KBM-7 (cell line): ENCODE data around the gene PAPOLA.

Experiments
- DNase-seq: peaks from one replicate; pipeline ENCODE4 v3.0.0-alpha.2; 2015
- in situ Hi-C: fragments of 300-500 bp; cut with MboI; formaldehyde crosslinking; loops from 2 replicates; pipeline ENCODE4 v1.14.3; 2020; ENCODE audit warnings: low sequenced_read_pairs, low pct_unique_long_range_greater_than_20kb, mixed read lengths

PAPOLA gene

GRCh38 chr14:96538097-96538989 lies 36.2 kb downstream of the PAPOLA start:
- DNase-seq = no peak
- in situ Hi-C loops = no loop called here

DNA sequence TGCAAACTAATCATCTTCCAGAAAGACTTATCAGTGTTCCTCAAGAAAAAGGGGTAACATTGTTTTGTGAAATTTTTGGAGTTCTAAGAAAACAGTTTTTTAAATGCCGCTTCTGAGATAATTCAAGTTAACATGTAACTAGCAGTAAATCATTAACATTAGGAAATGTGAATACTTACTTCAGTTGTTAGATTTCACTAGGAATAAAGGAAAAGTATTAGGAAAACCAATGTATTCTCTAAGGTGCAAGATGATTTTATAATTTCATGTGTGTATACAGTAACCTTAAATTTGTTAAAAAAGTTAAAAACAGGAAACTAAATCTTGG lies 36.8 kb downstream of the PAPOLA start:
- in situ Hi-C loops = no loop called here
- DNase-seq = no peak

- in situ Hi-C loops = no loop called here
- DNase-seq = no peak
Measured at GRCh38 chr14:96554315-96554910, 52.2 kb downstream of the PAPOLA start.

DNA sequence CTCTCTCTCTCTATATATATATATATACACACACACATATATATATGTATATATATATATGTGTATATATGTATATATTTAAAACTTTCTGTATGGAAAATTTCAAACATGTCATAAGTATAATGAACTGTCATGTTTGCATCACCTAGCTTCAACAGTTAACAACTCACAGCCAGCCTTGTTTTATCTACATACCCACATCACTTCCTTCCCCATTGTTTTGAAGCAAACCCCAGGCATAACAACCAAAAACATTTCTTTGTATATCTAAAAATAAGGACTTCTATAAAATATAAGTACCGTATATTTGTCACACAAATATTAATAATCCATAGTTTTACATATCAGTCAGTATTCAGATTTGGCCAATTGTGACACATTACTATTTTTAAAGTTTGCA lies 57.4 kb downstream of the PAPOLA start:
- in situ Hi-C loops = no loop called here
- DNase-seq = peak; percentile 48

GRCh38 chr14:96564389-96564788 lies 62.2 kb downstream of the PAPOLA start:
- no peak for DNase-seq
- in situ Hi-C loops = no loop called here

DNA sequence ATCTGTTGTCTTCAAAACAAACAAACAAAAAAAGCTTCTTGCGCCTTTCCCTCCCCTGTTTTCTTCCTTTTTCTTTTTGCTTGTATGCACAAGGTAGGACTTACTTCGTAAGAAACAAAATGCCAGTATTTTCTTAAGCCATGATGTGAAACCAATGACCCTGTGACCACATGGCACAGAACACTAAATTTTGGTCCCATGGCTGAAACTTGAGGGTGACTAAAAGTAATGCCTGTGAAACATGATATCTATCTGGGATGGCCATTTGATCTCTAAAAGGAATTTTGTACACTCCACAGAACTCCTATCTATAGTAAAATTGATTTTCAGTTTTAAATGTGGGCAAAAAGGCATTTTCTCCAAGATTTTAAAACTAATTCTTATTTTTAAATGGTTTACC lies 63.6 kb downstream of the PAPOLA start:
- DNase-seq = no peak
- in situ Hi-C loops = no loop called here

- peak; percentile 45 for DNase-seq
Measured at GRCh38 chr14:96567289-96567899, 65.2 kb downstream of the PAPOLA start.

GRCh38 chr14:96568621-96569020 lies 66.4 kb downstream of the PAPOLA start:
- in situ Hi-C loops = no loop called here
- DNase-seq = no peak

More at GRCh38 chr14:96567289-96567899, 65.2 kb downstream of the PAPOLA start:
- in situ Hi-C loops = no loop called here

- in situ Hi-C loops = no loop called here
Measured at GRCh38 chr14:96571311-96571710, 69.1 kb downstream of the PAPOLA start.

DNA sequence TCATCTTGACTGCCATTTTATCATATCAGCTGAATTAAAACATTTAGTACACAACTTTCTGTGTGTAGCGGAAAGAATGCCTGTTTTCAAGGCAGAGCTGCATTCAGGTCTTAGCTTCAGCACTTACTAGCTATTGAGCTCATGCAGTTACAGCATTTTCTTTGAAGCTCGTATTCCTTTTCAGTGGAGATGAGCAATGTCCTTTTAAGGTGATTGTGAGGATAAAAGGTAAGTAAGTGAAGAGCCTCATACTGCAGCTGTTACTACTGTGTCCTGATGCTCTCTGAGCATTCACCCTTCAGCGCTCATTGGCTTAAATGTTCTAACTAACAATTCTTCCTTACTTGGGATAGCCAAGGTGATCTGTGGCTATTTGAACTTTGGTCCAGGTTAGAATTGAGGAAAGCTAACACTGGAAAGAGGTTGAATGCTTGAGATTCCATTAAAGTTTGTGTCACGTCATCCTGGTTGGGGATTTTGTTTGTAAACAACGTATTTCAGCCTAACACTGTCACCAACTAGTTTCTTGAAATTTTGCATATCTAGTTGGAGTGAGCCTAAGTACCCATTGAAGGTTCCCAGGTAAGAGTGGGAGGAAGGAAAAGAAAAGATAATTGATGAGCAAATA lies 71.4 kb downstream of the PAPOLA start:
- in situ Hi-C loops = no loop called here
- DNase-seq = no peak

More at GRCh38 chr14:96571311-96571710, 69.1 kb downstream of the PAPOLA start:
- no peak for DNase-seq

DNA sequence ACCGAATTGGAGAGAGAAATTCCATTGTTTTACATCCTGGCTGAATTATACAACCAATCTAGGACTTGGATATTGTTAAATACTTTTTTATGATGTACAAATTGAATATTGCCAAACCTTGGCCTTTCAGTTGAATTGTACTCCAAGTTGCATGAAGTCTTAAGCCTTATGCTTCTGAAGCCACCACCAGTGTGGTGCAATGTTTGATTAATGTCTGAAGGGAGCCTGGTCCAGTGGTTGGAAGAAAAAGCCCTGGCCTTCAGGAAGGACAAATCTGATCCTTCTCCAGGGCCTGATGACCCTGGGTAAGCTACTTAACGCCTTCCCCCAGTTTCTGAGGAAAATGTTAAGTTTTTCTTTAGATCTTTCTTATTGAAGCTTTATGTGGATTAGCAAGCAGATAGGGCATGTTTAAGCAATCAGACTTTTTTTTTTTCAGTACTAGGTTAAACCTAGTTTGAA lies 72.0 kb downstream of the PAPOLA start:
- no peak for DNase-seq
- in situ Hi-C loops = no loop called here

GRCh38 chr14:96574633-96575632 lies 72.8 kb downstream of the PAPOLA start:
- DNase-seq = no peak
- in situ Hi-C loops = no loop called here

GRCh38 chr14:96576359-96576758 lies 74.2 kb downstream of the PAPOLA start:
- DNase-seq = no peak
- in situ Hi-C loops = no loop called here

- DNase-seq = no peak
- in situ Hi-C loops = no loop called here
Measured at GRCh38 chr14:96576937-96577336, 74.8 kb downstream of the PAPOLA start.

DNA sequence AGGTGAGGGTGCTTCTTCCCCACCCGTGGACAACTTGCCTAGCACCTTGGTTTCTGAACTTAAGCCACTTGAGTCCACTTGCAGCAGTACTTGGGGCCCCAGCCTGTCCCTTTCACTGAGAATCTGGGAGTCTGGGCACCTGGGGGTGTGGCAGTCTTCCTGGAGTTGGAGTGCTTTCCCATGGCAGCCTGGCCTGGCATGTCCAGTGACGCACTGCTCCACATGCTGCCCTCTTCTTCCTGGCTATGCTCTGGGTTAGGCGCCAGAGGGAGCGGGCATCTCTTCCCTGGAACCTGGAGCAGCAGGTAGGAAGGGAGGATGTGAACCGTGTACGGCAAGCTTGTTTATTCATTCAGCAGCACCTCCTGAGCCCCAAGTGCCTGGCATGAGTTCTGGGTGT lies 76.4 kb downstream of the PAPOLA start:
- DNase-seq = no peak
- in situ Hi-C loops = no loop called here

GRCh38 chr14:96579358-96579757 lies 77.2 kb downstream of the PAPOLA start:
- no peak for DNase-seq
- in situ Hi-C loops = no loop called here

DNA sequence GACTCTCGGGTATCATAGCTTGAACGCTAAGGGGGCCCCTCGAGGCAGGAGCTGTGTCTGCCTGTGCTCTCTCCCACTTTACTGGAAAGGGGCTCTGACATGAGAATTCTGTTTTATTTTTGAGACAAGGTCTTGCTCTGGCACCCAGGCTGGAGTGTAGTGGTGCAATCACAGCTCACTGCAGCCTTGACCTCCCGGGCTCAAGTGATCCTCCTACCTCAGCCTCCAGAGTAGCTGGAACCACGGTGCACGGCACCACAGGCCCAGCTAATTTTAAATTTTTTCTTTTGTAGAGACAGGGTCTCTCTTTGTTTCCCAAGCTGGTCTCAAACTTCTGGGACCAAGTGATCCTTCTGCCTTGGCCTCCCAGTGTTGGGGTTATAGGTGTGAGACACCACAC lies 77.7 kb downstream of the PAPOLA start:
- in situ Hi-C loops = loop anchor here (10.0 kb wide), 1 partner anchor 155 kb away; no protein-coding TSS in a partner anchor
- no peak for DNase-seq

DNA sequence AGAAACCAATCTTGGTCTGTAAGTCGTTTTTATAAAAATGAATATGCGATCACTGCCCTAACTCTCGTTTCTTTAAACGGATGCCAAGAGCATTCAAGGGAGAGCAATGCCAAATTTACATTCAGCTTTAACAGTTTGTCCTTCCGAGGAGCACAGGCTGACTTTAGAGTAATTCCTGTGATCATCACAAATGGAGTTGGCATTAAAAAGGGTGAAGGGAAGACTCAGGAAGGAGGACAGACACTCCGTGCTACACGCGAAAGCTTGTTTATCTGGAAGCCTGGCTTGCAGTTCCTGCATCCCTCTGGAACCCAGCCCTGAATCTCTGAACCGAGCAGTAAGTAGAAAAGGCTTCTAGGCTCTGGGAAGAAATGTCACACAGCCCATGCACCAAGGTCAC lies 78.4 kb downstream of the PAPOLA start:
- in situ Hi-C loops = loop anchor here (10.0 kb wide), 1 partner anchor 154 kb away; no protein-coding TSS in a partner anchor
- DNase-seq = no peak
